HG03378 (cell line): ENCODE measurements around the gene KCNQ1.

ENCODE experiments used
- ATAC-seq: cut with Tn5 transposase; IDR thresholded peaks from one replicate; pipeline ENCODE4 v1.9.1; 2021; ENCODE audit warnings: mild to moderate bottlenecking, moderate library complexity; ENCODE audit not compliant: unreplicated experiment

KCNQ1 gene

GRCh38 chr11:2443406-2443805, 1.4 kb upstream of the KCNQ1 start:
- no peak for ATAC-seq

- ATAC-seq = no peak
Measured at GRCh38 chr11:2443881-2444820, 657 bp upstream of the KCNQ1 start, which contains the start of gene TRPM5. Gene TRPM5 (minus strand): TSS chr11:2444514. CDS start chr11:2423036, 21,478 bp downstream.

- no peak for ATAC-seq
Measured at GRCh38 chr11:2445746-2446551, 1.1 kb downstream of the KCNQ1 start.

GRCh38 chr11:2446590-2447252, 1.9 kb downstream of the KCNQ1 start:
- ATAC-seq = no peak

- no peak for ATAC-seq
Measured at GRCh38 chr11:2447253-2447950, 2.6 kb downstream of the KCNQ1 start.

- no peak for ATAC-seq
Measured at GRCh38 chr11:2447951-2448650, 3.3 kb downstream of the KCNQ1 start.

GRCh38 chr11:2448661-2449547, 4.1 kb downstream of the KCNQ1 start:
- ATAC-seq = no peak

GRCh38 chr11:2449548-2450320, 4.9 kb downstream of the KCNQ1 start:
- no peak for ATAC-seq

GRCh38 chr11:2450321-2451041, 5.7 kb downstream of the KCNQ1 start:
- no peak for ATAC-seq

- no peak for ATAC-seq
Measured at GRCh38 chr11:2451336-2451735, 6.5 kb downstream of the KCNQ1 start.

GRCh38 chr11:2451916-2452315, 7.1 kb downstream of the KCNQ1 start:
- ATAC-seq = no peak

GRCh38 chr11:2452321-2453012, 7.7 kb downstream of the KCNQ1 start:
- ATAC-seq = no peak

- no peak for ATAC-seq
Measured at GRCh38 chr11:2453436-2453835, 8.6 kb downstream of the KCNQ1 start.

GRCh38 chr11:2458321-2458720, 13.5 kb downstream of the KCNQ1 start:
- ATAC-seq = no peak

- ATAC-seq = no peak
Measured at GRCh38 chr11:2459016-2459725, 14.4 kb downstream of the KCNQ1 start.

GRCh38 chr11:2459796-2460531, 15.2 kb downstream of the KCNQ1 start:
- ATAC-seq = no peak
